Mucosa of stomach (tissue), 1 donor: ENCODE results near the gene MRGPRF.
"Not testable (repeated sequence)": the region's sequence is repeated elsewhere in the genome, so short reads cannot be mapped to it uniquely, and the experiment has no call there.

ENCODE experiments used
- H3K27me3 ChIP-seq: one replicate; pipeline ENCODE4 v1.7.0; 2013; ENCODE audit warnings: mild to moderate bottlenecking, low read length; ENCODE audit not compliant: control insufficient read depth, insufficient read depth
- H3K36me3 ChIP-seq: one replicate; pipeline ENCODE4 v1.7.0; 2013; ENCODE audit warnings: low read length; ENCODE audit not compliant: control insufficient read depth, insufficient read depth
- H3K4me1 ChIP-seq: one replicate; pipeline ENCODE4 v1.7.0; 2013; ENCODE audit warnings: mild to moderate bottlenecking, low read length; ENCODE audit not compliant: control insufficient read depth, insufficient read depth
- H3K4me3 ChIP-seq: one replicate; pipeline ENCODE4 v1.7.0; 2013; ENCODE audit warnings: low read length
- H3K9ac ChIP-seq: one replicate; pipeline ENCODE4 v1.7.0; 2013; ENCODE audit warnings: mild to moderate bottlenecking, low read length, moderate library complexity
- H3K9me3 ChIP-seq: one replicate; pipeline ENCODE4 v1.7.0; 2013; ENCODE audit warnings: mild to moderate bottlenecking, low read length, moderate library complexity; ENCODE audit not compliant: control insufficient read depth
- donor health status: Pancreatic carcinoma.

Gene MRGPRF

GRCh38 chr11:69003301-69003865 lies 9.7 kb downstream of the MRGPRF start:
- Histone ChIP-seq H3K9ac (no peak overlapping the region), H3K4me1 (peaks cover 18% of the 10 kb centered on the region), H3K9me3 (no peaks in the 10 kb centered on the region), H3K36me3 (no peaks in the 10 kb centered on the region), H3K4me3 (no peak overlapping the region), H3K27me3 (no peaks in the 10 kb centered on the region)

DNA sequence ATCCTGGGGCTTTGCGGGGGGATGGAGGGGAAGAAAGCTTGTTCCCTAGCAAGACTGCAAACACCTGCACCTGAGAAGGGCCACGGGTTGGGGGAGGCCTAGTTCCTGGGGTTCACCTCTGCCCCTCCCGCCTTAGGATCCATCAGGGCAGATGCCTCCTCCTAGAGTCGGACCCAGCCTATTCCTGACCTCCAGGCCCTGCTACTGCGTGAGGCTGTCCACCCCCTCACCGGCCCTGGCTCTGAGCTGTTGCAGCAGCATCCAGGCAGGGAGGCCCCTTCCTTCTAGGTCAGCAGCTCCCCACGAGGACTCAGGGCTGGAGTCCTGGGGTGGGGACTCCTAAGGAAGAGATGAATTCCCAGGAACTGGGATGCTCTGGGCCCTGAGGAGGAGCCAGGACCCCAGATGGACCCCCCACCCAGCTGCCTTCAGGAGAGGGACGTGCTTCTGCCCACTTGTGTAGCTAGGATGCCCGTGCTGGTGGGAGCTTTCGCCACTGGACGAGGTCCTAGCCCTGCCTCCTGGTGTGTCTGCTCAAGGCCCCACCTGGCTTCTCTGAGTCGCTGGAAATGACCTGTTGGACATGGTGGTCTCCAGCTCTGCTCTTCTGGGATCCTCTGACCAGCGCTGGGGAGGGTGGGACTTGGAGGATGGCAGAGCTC lies 10.3 kb downstream of the MRGPRF start:
- H3K4me1 ChIP-seq = peaks cover 11% of the 10 kb centered on the region
- no peaks in the 10 kb centered on the region for H3K36me3 ChIP-seq
- no peak overlapping the region for H3K4me3 ChIP-seq
- H3K27me3 ChIP-seq = no peaks in the 10 kb centered on the region
- H3K9me3 ChIP-seq = no peaks in the 10 kb centered on the region
- H3K9ac ChIP-seq = no peak overlapping the region

DNA sequence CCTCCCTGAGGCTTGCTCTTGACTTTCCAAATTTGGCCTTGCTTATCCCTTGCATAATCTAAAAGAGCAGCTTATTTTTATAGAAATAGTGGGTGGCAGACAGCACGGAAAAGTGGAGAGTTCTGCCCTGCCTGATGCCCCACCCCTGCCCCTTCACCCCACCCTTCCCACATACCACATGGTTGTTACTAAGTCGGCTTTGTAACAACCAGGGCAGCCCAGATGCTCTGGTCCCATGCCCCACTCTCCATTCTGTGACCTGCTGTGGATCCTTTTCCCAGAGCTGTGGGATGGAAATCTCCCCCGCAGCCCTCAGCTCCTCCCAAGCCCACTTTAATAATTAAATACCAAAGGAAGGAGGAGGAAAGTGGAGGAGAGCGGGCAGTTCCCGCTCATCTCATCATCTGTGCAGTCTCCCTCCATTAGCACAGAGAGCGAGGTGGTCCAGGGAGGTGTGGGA lies 10.9 kb downstream of the MRGPRF start:
- Histone ChIP-seq H3K27me3 (no peaks in the 10 kb centered on the region), H3K9me3 (no peaks in the 10 kb centered on the region), H3K9ac (no peak overlapping the region), H3K4me3 (no peak overlapping the region), H3K4me1 (peaks cover 6% of the 10 kb centered on the region), H3K36me3 (no peaks in the 10 kb centered on the region)

GRCh38 chr11:69001243-69002081 lies 11.6 kb downstream of the MRGPRF start:
- H3K9me3 ChIP-seq = no peaks in the 10 kb centered on the region
- H3K27me3 ChIP-seq = no peaks in the 10 kb centered on the region
- H3K4me3 ChIP-seq = no peak overlapping the region
- H3K4me1 ChIP-seq = peaks cover 5% of the 10 kb centered on the region
- H3K9ac ChIP-seq = no peak overlapping the region
- no peaks in the 10 kb centered on the region for H3K36me3 ChIP-seq

- H3K27me3 ChIP-seq = no peaks in the 10 kb centered on the region
- H3K4me1 ChIP-seq = peaks cover 5% of the 10 kb centered on the region
- H3K9ac ChIP-seq = no peak overlapping the region
- H3K4me3 ChIP-seq = no peak overlapping the region
- H3K36me3 ChIP-seq = no peaks in the 10 kb centered on the region
- H3K9me3 ChIP-seq = no peaks in the 10 kb centered on the region
These were observed 12.2 kb downstream of the MRGPRF start for GRCh38 chr11:69000831-69001242.

- Histone ChIP-seq H3K9me3 (no peaks in the 10 kb centered on the region), H3K4me3 (no peak overlapping the region), H3K27me3 (no peaks in the 10 kb centered on the region), H3K9ac (no peak overlapping the region), H3K36me3 (no peaks in the 10 kb centered on the region), H3K4me1 (peaks cover 5% of the 10 kb centered on the region)
These were observed 12.7 kb downstream of the MRGPRF start for GRCh38 chr11:69000391-69000790.

DNA sequence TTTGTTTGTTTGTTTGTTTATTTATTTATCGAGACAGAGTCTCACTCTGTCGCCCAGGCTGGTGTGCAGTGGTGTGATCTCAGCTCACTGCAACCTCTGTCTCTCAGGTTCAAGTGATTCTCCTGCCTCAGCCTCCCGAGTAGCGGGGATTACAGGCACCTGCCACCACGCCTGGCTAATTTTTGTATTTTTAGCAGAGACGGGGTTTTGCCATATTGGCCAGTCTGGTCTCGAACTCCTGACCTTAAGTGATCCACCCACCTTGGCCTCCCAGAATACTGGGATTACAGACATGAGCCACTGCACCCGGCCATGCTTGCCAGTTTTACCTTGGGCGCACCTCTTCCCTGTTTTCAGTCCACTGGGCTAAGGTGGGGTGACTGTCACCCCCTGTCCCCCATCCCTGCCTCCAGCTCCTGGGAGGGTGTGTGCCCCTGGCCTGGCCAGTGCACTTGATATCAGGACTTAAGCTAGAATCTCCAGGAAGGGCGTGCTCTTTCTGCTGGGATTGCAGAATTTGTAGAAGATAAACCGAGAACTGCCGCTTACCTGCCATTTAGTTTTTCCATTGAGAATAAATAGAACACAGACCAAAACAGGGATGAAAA lies 13.2 kb downstream of the MRGPRF start:
- not testable (repeated sequence) for H3K4me1 ChIP-seq, H3K9ac ChIP-seq, H3K4me3 ChIP-seq, H3K9me3 ChIP-seq, H3K27me3 ChIP-seq, H3K36me3 ChIP-seq

GRCh38 chr11:68999093-68999747 lies 13.8 kb downstream of the MRGPRF start:
- Histone ChIP-seq H3K4me3 (no peak overlapping the region), H3K9ac (no peak overlapping the region), H3K36me3 (no peaks in the 10 kb centered on the region), H3K27me3 (no peaks in the 10 kb centered on the region), H3K4me1 (peaks cover 5% of the 10 kb centered on the region), H3K9me3 (no peaks in the 10 kb centered on the region)

DNA sequence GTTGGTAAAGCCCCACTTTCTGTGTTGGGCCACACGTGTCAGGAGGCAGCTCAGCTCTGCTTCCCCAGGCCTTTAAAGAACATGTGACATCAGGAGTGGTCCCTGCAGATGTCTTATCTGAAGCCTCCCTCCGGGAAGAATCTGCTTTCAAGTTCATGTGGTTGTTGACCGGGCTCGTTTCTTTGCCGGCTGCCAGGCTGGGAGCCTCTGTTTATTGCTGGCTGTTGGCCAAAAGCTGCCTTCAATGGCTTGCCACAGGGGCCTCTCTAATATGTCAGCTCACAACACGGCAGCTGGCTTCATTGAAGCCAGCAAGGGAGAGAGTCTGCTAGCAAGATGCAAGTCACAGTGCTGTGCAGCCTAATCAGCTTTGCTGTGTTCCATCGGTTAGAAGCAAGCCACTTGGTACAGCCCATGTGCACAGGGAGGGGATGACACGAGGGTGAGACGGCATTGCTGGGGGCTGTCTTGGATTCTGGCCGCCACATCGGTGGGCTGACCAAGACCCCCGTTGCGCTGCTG lies 14.6 kb downstream of the MRGPRF start:
- Histone ChIP-seq H3K4me3 (no peak overlapping the region), H3K9ac (no peak overlapping the region), H3K9me3 (no peaks in the 10 kb centered on the region), H3K4me1 (peaks cover 5% of the 10 kb centered on the region), H3K36me3 (no peaks in the 10 kb centered on the region), H3K27me3 (no peaks in the 10 kb centered on the region)

DNA sequence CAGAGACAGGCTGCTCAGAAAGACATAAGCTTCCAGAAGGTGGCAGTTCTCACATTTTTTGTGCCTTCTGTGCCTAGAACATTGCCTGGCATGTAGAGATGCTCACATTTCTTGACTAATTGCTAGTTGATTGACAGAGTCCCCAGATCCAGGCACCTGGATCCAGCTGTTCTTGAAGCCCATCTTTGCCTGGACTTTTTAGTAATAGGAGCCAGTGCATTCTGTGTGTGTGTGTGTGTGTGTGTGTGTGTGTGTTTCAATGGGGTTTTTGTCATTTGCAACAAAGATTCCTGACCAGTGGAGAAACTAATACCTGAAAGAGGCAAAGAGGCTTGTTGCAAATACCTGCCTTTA lies 15.1 kb downstream of the MRGPRF start:
- Histone ChIP-seq H3K9me3 (no peaks in the 10 kb centered on the region), H3K36me3 (no peaks in the 10 kb centered on the region), H3K4me3 (no peak overlapping the region), H3K27me3 (no peaks in the 10 kb centered on the region), H3K9ac (no peak overlapping the region), H3K4me1 (peaks cover 5% of the 10 kb centered on the region)

GRCh38 chr11:68997124-68997994 lies 15.7 kb downstream of the MRGPRF start:
- H3K9me3 ChIP-seq = no peaks in the 10 kb centered on the region
- H3K9ac ChIP-seq = no peak overlapping the region
- H3K36me3 ChIP-seq = no peaks in the 10 kb centered on the region
- H3K4me1 ChIP-seq = peaks cover 5% of the 10 kb centered on the region
- no peak overlapping the region for H3K4me3 ChIP-seq
- H3K27me3 ChIP-seq = peaks cover 5% of the 10 kb centered on the region
